RCC 7860 (cell line): ENCODE data around the gene HSPBP1.

Experiments
- DNase-seq: peaks from one replicate; pipeline ENCODE4 v3.0.0-alpha.2; 2015; ENCODE audit warnings: low spot score
- FAIRE-seq: peaks from 2 replicates; lab custom pipeline; 2012; peaks lifted over from hg19 to GRCh38; lab: Jason Lieb, UNC

The HSPBP1 gene

GRCh38 chr19:55256562-55257460, 23.1 kb downstream of the HSPBP1 start:
- FAIRE-seq (no peak), DNase-seq (no peak)

GRCh38 chr19:55255618-55256423, 24.1 kb downstream of the HSPBP1 start:
- FAIRE-seq (no peak), DNase-seq (peak; percentile 52)

- FAIRE-seq (no peak), DNase-seq (no peak)
Measured at GRCh38 chr19:55254625-55254977, 25.3 kb downstream of the HSPBP1 start.

GRCh38 chr19:55253842-55254624, 25.9 kb downstream of the HSPBP1 start:
- FAIRE-seq (no peak), DNase-seq (no peak)

- DNase-seq (no peak), FAIRE-seq (no peak)
Measured at GRCh38 chr19:55252760-55253663, 26.9 kb downstream of the HSPBP1 start.

GRCh38 chr19:55251341-55252081, 28.4 kb downstream of the HSPBP1 start:
- peak; percentile 81 for FAIRE-seq
- DNase-seq, result peak; percentile 82

- DNase-seq (no peak), FAIRE-seq (no peak)
Measured at GRCh38 chr19:55250262-55251036, 29.5 kb downstream of the HSPBP1 start.

- FAIRE-seq (no peak), DNase-seq (no peak)
Measured at GRCh38 chr19:55249841-55250240, 30.1 kb downstream of the HSPBP1 start.

- DNase-seq, result no peak
- FAIRE-seq, result no peak
Measured at GRCh38 chr19:55248704-55249103, 31.2 kb downstream of the HSPBP1 start.

- DNase-seq (no peak), FAIRE-seq (no peak)
Measured at GRCh38 chr19:55248166-55248675, 31.7 kb downstream of the HSPBP1 start.

- DNase-seq (no peak), FAIRE-seq (no peak)
Measured at GRCh38 chr19:55247621-55248099, 32.2 kb downstream of the HSPBP1 start.

- FAIRE-seq (no peak), DNase-seq (no peak)
Measured at GRCh38 chr19:55246462-55247451, 33.2 kb downstream of the HSPBP1 start.

GRCh38 chr19:55245236-55245904, 34.5 kb downstream of the HSPBP1 start:
- FAIRE-seq, result no peak
- no peak for DNase-seq

- no peak for FAIRE-seq
- no peak for DNase-seq
Measured at GRCh38 chr19:55244004-55244680, 35.8 kb downstream of the HSPBP1 start.

GRCh38 chr19:55242517-55242916, 37.4 kb downstream of the HSPBP1 start:
- FAIRE-seq (no peak), DNase-seq (no peak)

- FAIRE-seq (no peak), DNase-seq (no peak)
Measured at GRCh38 chr19:55241935-55242464, 37.9 kb downstream of the HSPBP1 start.
